H1 (cell line): ENCODE results near the gene EIF4E1B. TPM values are rescaled to one million over a fixed set of nuclear protein-coding genes. Genes with fewer than 3 reads are reported as not detected.

Experiments
- CTCF ChIA-PET: fragments of 300-600 bp; sonication (Branson Sonifier 250); formaldehyde crosslinking; loops from one replicate; lab custom pipeline; 2021; ENCODE audit not compliant: partially characterized antibody; lab: Charles Lee
- POLR2A ChIA-PET: fragments of 300-600 bp; sonication (Branson Sonifier 250); formaldehyde crosslinking; loops from one replicate; lab custom pipeline; 2021; ENCODE audit warnings: inconsistent platforms; ENCODE audit not compliant: partially characterized antibody; lab: Charles Lee
- DNase-seq, 2 experiments: peaks; one replicate each; pipeline versions ENCODE4 v3.0.0 to v3.0.0-alpha.2; 2010 to 2022; ENCODE audit warnings: low spot score in 2 of 2, low read depth in 1 of 2, mixed read lengths in 1 of 2
- FAIRE-seq: peaks from 2 replicates; lab custom pipeline; 2011; peaks lifted over from hg19 to GRCh38; lab: Jason Lieb, UNC
- H2AFZ ChIP-seq: 2 replicates; pipeline ENCODE4 v1.8.1; 2012; ENCODE audit warnings: low read length, inconsistent platforms
- H2AK5ac ChIP-seq: 2 replicates; pipeline ENCODE4 v1.6.1; 2013; ENCODE audit warnings: low read depth, low read length
- H2BK120ac ChIP-seq: replicated peaks from 2 replicates; pipeline ENCODE3; 2013; ENCODE audit warnings: low read depth, low read length, inconsistent platforms
- H2BK12ac ChIP-seq: 2 replicates; pipeline ENCODE4 v1.6.1; 2013; ENCODE audit warnings: low read depth, low read length
- H2BK15ac ChIP-seq: 2 replicates; pipeline ENCODE4 v1.6.1; 2013; ENCODE audit warnings: low read length
- H2BK20ac ChIP-seq: 2 replicates; pipeline ENCODE4 v1.6.1; 2013; ENCODE audit warnings: low read length
- H2BK5ac ChIP-seq: 2 replicates; pipeline ENCODE4 v1.6.1; 2013; ENCODE audit warnings: low read depth, low read length
- H3K14ac ChIP-seq: 2 replicates; pipeline ENCODE4 v1.6.1; 2013; ENCODE audit warnings: inconsistent platforms; ENCODE audit not compliant: insufficient read length
- H3K18ac ChIP-seq: 2 replicates; pipeline ENCODE4 v1.6.1; 2013; ENCODE audit warnings: low read length; ENCODE audit errors: extremely low read depth
- H3K23ac ChIP-seq: 2 replicates; pipeline ENCODE4 v1.6.1; 2013; ENCODE audit warnings: inconsistent platforms; ENCODE audit not compliant: insufficient read length
- H3K23me2 ChIP-seq: 2 replicates; pipeline ENCODE4 v1.6.1; 2013; ENCODE audit warnings: low read depth, low read length
- H3K27ac ChIP-seq: 2 replicates; pipeline ENCODE4 v1.6.1; 2011; ENCODE audit warnings: low read depth, low read length, inconsistent platforms
- H3K27me3 ChIP-seq, 4 experiments: replicated peaks in 1 of 4; 1 replicate in 1 of 4; 2 replicates in 3 of 4; pipeline versions ENCODE4 v1.6.1 to v1.8.1; 2011 to 2013; ENCODE audit warnings: low read length in 3 of 4, mild to moderate bottlenecking in 3 of 4, inconsistent platforms in 2 of 4, mixed read lengths in 2 of 4, moderate library complexity in 1 of 4; ENCODE audit not compliant: control insufficient read depth in 3 of 4, insufficient read depth in 3 of 4; ENCODE audit errors: extremely low read depth in 1 of 4
- H3K36me3 ChIP-seq, 4 experiments: 2 replicates each; pipeline versions ENCODE4 v1.6.1 to v1.8.1; 2011 to 2013; ENCODE audit warnings: mild to moderate bottlenecking in 4 of 4, low read length in 3 of 4, moderate library complexity in 2 of 4, control low read depth in 1 of 4, inconsistent platforms in 1 of 4; ENCODE audit not compliant: insufficient read depth in 4 of 4, control insufficient read depth in 2 of 4
- H3K4ac ChIP-seq: replicated peaks from 2 replicates; pipeline ENCODE3; 2013; ENCODE audit warnings: low read length, low read depth, mixed read lengths, inconsistent platforms; ENCODE audit not compliant: insufficient read length
- H3K4me1 ChIP-seq, 4 experiments: replicated peaks in 1 of 4; 1 replicate in 1 of 4; 2 replicates in 3 of 4; pipeline versions ENCODE4 v1.6.1 to v1.8.1; 2011 to 2013; ENCODE audit warnings: low read length in 3 of 4, inconsistent platforms in 2 of 4, mixed read lengths in 1 of 4; ENCODE audit not compliant: insufficient read depth in 4 of 4, control insufficient read depth in 3 of 4
- H3K4me2 ChIP-seq, 2 experiments: 2 replicates each; pipeline versions ENCODE4 v1.6.1 to v1.8.1; 2011 to 2013; ENCODE audit warnings: low read depth in 2 of 2, low read length in 2 of 2, control low read depth in 1 of 2, inconsistent platforms in 1 of 2, mild to moderate bottlenecking in 1 of 2; ENCODE audit not compliant: insufficient read depth in 1 of 2
- H3K4me3 ChIP-seq, 4 experiments: fragments of 200-600, 300-600 bp in 1 of 4; sonication (generic), shearing (Covaris generic), sonication (Bioruptor Twin) in 1 of 4; 2 replicates each; pipeline versions ENCODE4 v1.5.1 to v1.8.1; 2011 to 2016; ENCODE audit warnings: low read length in 4 of 4, low read depth in 3 of 4, control low read depth in 2 of 4, inconsistent platforms in 2 of 4, mild to moderate bottlenecking in 2 of 4, mixed read lengths in 1 of 4, moderate library complexity in 1 of 4; ENCODE audit not compliant: insufficient read depth in 2 of 4; ENCODE audit errors: extremely low read depth in 1 of 4
- H3K56ac ChIP-seq: replicated peaks from 2 replicates; pipeline ENCODE3; 2013; ENCODE audit warnings: low read depth, mild to moderate bottlenecking, mixed read lengths, low read length, inconsistent platforms; ENCODE audit not compliant: insufficient read length
- H3K79me1 ChIP-seq: 2 replicates; pipeline ENCODE4 v1.6.1; 2013; ENCODE audit warnings: low read depth, low read length, control low read depth
- H3K79me2 ChIP-seq, 2 experiments: 2 replicates each; pipeline versions ENCODE4 v1.6.1 to v1.8.1; 2012 to 2013; ENCODE audit warnings: low read length in 2 of 2, mild to moderate bottlenecking in 2 of 2, inconsistent platforms in 1 of 2; ENCODE audit not compliant: insufficient read depth in 2 of 2, control insufficient read depth in 1 of 2
- H3K9ac ChIP-seq, 4 experiments: replicated peaks in 1 of 4; 1 replicate in 1 of 4; 2 replicates in 3 of 4; pipeline versions ENCODE4 v1.6.1 to v1.8.1; 2011 to 2013; ENCODE audit warnings: low read depth in 3 of 4, low read length in 3 of 4, control low read depth in 2 of 4, mild to moderate bottlenecking in 2 of 4, moderate library complexity in 2 of 4, inconsistent platforms in 1 of 4; ENCODE audit errors: extremely low read depth in 1 of 4
- H3K9me3 ChIP-seq, 2 experiments: 2 replicates each; pipeline versions ENCODE4 v1.6.1 to v1.8.1; 2012 to 2013; ENCODE audit warnings: mild to moderate bottlenecking in 2 of 2, moderate library complexity in 2 of 2, control low read depth in 1 of 2, inconsistent platforms in 1 of 2, low read depth in 1 of 2, low read length in 1 of 2, mixed read lengths in 1 of 2; ENCODE audit not compliant: insufficient read depth in 2 of 2
- H4K20me1 ChIP-seq, 2 experiments: replicated peaks in 1 of 2; 2 replicates each; pipeline versions ENCODE3 to v1.8.1; 2011 to 2013; ENCODE audit warnings: inconsistent platforms in 2 of 2, low read length in 2 of 2, mild to moderate bottlenecking in 1 of 2; ENCODE audit not compliant: insufficient read depth in 2 of 2, control insufficient read depth in 1 of 2
- H4K5ac ChIP-seq: 2 replicates; pipeline ENCODE4 v1.6.1; 2013; ENCODE audit warnings: low read length, low read depth, mixed read lengths, inconsistent platforms; ENCODE audit not compliant: insufficient read length
- H4K8ac ChIP-seq: 2 replicates; pipeline ENCODE4 v1.8.0; 2013; ENCODE audit warnings: mild to moderate bottlenecking, moderate library complexity, low read length, inconsistent platforms; ENCODE audit not compliant: insufficient read depth; ENCODE audit errors: extremely low read depth
- H4K91ac ChIP-seq: replicated peaks from 2 replicates; pipeline ENCODE3; 2013; ENCODE audit warnings: low read length, mixed read lengths, inconsistent platforms; ENCODE audit not compliant: insufficient read length
- ASH2L ChIP-seq: fragments of 200-600, 300-600 bp; sonication (generic); IDR thresholded peaks from one replicate; pipeline ENCODE4 v1.7.1; 2017; ENCODE audit warnings: low read length
- ATF3 ChIP-seq: IDR thresholded peaks from 2 replicates; pipeline ENCODE4 v1.6.1; 2011; ENCODE audit warnings: low read depth, mild to moderate bottlenecking, low read length; ENCODE audit not compliant: insufficient read depth
- CBX8 ChIP-seq: fragments of 300-800, 300-1000 bp; sonication (generic); IDR thresholded peaks from 2 replicates; pipeline ENCODE4 v1.7.1; 2016; ENCODE audit warnings: low read depth, low read length, borderline replicate concordance
- EP300 ChIP-seq, 2 experiments: IDR thresholded peaks; 1 replicate in 1 of 2; 2 replicates in 1 of 2; pipeline ENCODE4 v1.6.1; 2011 to 2012; ENCODE audit warnings: low read depth in 2 of 2, low read length in 2 of 2, mild to moderate bottlenecking in 2 of 2, borderline replicate concordance in 1 of 2, inconsistent platforms in 1 of 2, moderate library complexity in 1 of 2
- FOSL1 ChIP-seq: IDR thresholded peaks from 2 replicates; pipeline ENCODE4 v1.6.1; 2011; ENCODE audit warnings: mild to moderate bottlenecking, low read depth, low read length, moderate library complexity; ENCODE audit not compliant: insufficient read depth
- KDM4A ChIP-seq: IDR thresholded peaks from one replicate; pipeline ENCODE4 v1.7.1; 2012; ENCODE audit warnings: low read depth, mild to moderate bottlenecking, moderate library complexity, low read length, inconsistent platforms; ENCODE audit not compliant: severe bottlenecking
- PHF8 ChIP-seq: fragments of 200-600 bp; sonication (generic); conservative IDR thresholded peaks from 2 replicates; pipeline ENCODE4 v1.7.1; 2012; ENCODE audit warnings: low read depth, mild to moderate bottlenecking, inconsistent platforms, low read length, moderate library complexity
- RNF2 ChIP-seq: fragments of 200-900, 300-1000 bp; sonication (generic); IDR thresholded peaks from 2 replicates; pipeline ENCODE4 v1.7.1; 2016; ENCODE audit warnings: borderline replicate concordance, low read depth, mild to moderate bottlenecking, antibody characterized with exemption, low read length; ENCODE audit not compliant: poor library complexity, severe bottlenecking; ENCODE audit errors: missing control alignments
- SAP30 ChIP-seq: fragments of 300-600 bp; sonication (generic); IDR thresholded peaks from 2 replicates; pipeline ENCODE4 v1.7.1; 2012; ENCODE audit warnings: low read length, moderate library complexity, mild to moderate bottlenecking, inconsistent platforms; ENCODE audit not compliant: insufficient read depth, insufficient replicate concordance
- WGBS, 2 experiments: shearing (Covaris generic) in 1 of 2; methylation state at CpG; one replicate each; pipeline versions ENCODE4 v1.1.6 to v1.1.7; 2013 to 2015; ENCODE audit warnings: low lambda C conversion rate in 2 of 2, mixed read lengths in 2 of 2, inconsistent platforms in 1 of 2, low coverage in 1 of 2, missing lambda C conversion rate in 1 of 2; ENCODE audit not compliant: insufficient replicate concordance in 2 of 2, insufficient coverage in 1 of 2, insufficient read length in 1 of 2; ENCODE audit errors: extremely low coverage in 1 of 2, missing lambda C conversion rate in 1 of 2; 5-methylcytosine and 5-hydroxymethylcytosine counted together
- polyA plus RNA-seq, 7 experiments: library from polyadenylated mRNA; depleted of rRNA in 3 of 7; stranded (reverse) in 5 of 7; unstranded in 2 of 7; fragments of >200 nt in 5 of 7; fragments of 200-250 nt in 2 of 7; gene quantifications; 1 replicate in 5 of 7; 2 replicates in 1 of 7; 4 replicates in 1 of 7; pipeline versions ENCODE4 v1.2.1 to v1.2.3, GENCODE V29; 2011 to 2013; ENCODE audit warnings: missing spikeins in 2 of 7, mixed read lengths in 2 of 7
- total RNA-seq: library from RNA; stranded (reverse); fragmentation: NEBNext Ultra II Directional; extraction: Animal tissue kit (Norgen Biotek cat#: 25700); gene quantifications from 2 replicates; pipeline ENCODE4 v1.2.1, GENCODE V29; 2021

Gene EIF4E1B
- total and polyA plus RNA-seq, 2 of the 8 experiments (the other 6 are each of a cell fraction or from before 2014, with no cell fraction given): 0.97 to 1.3 TPM

GRCh38 chr5:176608142-176608705 is 22.3 kb upstream of the EIF4E1B start:
- H2BK5ac ChIP-seq: no peak overlapping the region
- no peak overlapping the region for H3K14ac ChIP-seq
- H3K4ac ChIP-seq: no peak overlapping the region
- no peak overlapping the region for H4K5ac ChIP-seq
- no peak overlapping the region for H3K23ac ChIP-seq
- H3K27ac ChIP-seq: no peak overlapping the region
- H3K18ac ChIP-seq: no peak overlapping the region
- no peak for TF ChIP-seq ASH2L
- no peak for TF ChIP-seq RNF2
- TF ChIP-seq PHF8: no peak
- no peak for TF ChIP-seq FOSL1
- no peak for TF ChIP-seq KDM4A
- no peak for TF ChIP-seq ATF3
- no peak for TF ChIP-seq CBX8
- no peak for TF ChIP-seq EP300 (IDR thresholded peaks at IDR 0.05; ENCODE audit: borderline replicate concordance in 1 of 2, low read depth in 2 of 2, low read length in 2 of 2)
- TF ChIP-seq SAP30: no peak
- no peak overlapping the region for H3K9ac ChIP-seq
- H2BK12ac ChIP-seq: no peak overlapping the region
- peaks cover 5 to 8% of the 10 kb centered on the region in 2 experiments for H4K20me1 ChIP-seq
- no peak overlapping the region for H4K91ac ChIP-seq
- ChIA-PET POLR2A (interaction anchor here (1.2 to 1.5 kb wide), 2 partner anchors 13 to 73 kb away, joined by 3 read pairs; no protein-coding TSS in a partner anchor), CTCF (interaction anchor here (0.7 to 6.0 kb wide), 5 partner anchors 8 to 136 kb away, joined by 3 to 37 read pairs (median 5); no protein-coding TSS in a partner anchor)
- no peak for DNase-seq
- no peak overlapping the region; a peak in 1 of 4 replicates for H3K4me2 ChIP-seq
- H3K79me2 ChIP-seq: no peaks in the 10 kb centered on the region
- FAIRE-seq: no peak
- H2BK15ac ChIP-seq: peak overlapping the region; percentile 31; the same call in 1 of the 2 replicates
- no peak overlapping the region for H3K56ac ChIP-seq
- H4K8ac ChIP-seq: no peak overlapping the region
- no peak overlapping the region for H2BK120ac ChIP-seq
- peaks cover 6% of the 10 kb centered on the region for H3K23me2 ChIP-seq
- no peaks in the 10 kb centered on the region for H3K9me3 ChIP-seq
- H2AK5ac ChIP-seq: no peak overlapping the region
- H3K4me1 ChIP-seq: peaks cover 0 to 10% (median 5%) of the 10 kb centered on the region in 4 experiments; a peak in 5 of 7 replicates
- no peak overlapping the region for H3K4me3 ChIP-seq
- H2AFZ ChIP-seq: no peak overlapping the region
- H2BK20ac ChIP-seq: no peak overlapping the region
- 92% methylated on average over 4 of the region's 4 CpGs; no CpG with 5 or more reads in 1 of the 2 experiments for WGBS, 2 experiments
- peaks cover 0 to 14% (median 10%) of the 10 kb centered on the region in 4 experiments; a peak in 5 of 7 replicates for H3K27me3 ChIP-seq
- H3K79me1 ChIP-seq: no peaks in the 10 kb centered on the region
- no peaks in the 10 kb centered on the region for H3K36me3 ChIP-seq
